Activated CD4-positive, alpha-beta T cell treated with anti-CD3 and anti-CD28 coated beads, Interleukin-2, amount 10 ng/mL, durations not matched to agents 7 days and 5 days (primary cell): ENCODE results near the gene NFIA. TPM values are rescaled to one million over a fixed set of nuclear protein-coding genes. Genes with fewer than 3 reads are reported as not detected.

Source experiments
- CTCF ChIA-PET: fragments of 350-600 bp; sonication (Branson Sonifier 250); formaldehyde crosslinking; loops from one replicate; lab custom pipeline; 2021; ENCODE audit warnings: antibody characterized with exemption; lab: Charles Lee
- POLR2A ChIA-PET: fragments of 350-600 bp; sonication (Branson Sonifier 250); formaldehyde crosslinking; loops from one replicate; lab custom pipeline; 2021; ENCODE audit warnings: antibody characterized with exemption; lab: Charles Lee
- DNase-seq: peaks from one replicate; pipeline ENCODE4 v3.0.0-alpha.2; 2020
- H3K27ac Mint-ChIP-seq: one replicate; pipeline ENCODE4 v1.8.0; 2021; ENCODE audit warnings: mild to moderate bottlenecking, moderate library complexity, mixed read lengths
- H3K27me3 Mint-ChIP-seq: one replicate; pipeline ENCODE4 v1.8.0; 2021; ENCODE audit warnings: mixed read lengths
- H3K36me3 Mint-ChIP-seq: one replicate; pipeline ENCODE4 v1.8.0; 2021; ENCODE audit warnings: low read depth, mixed read lengths
- H3K4me1 Mint-ChIP-seq: one replicate; pipeline ENCODE4 v1.8.0; 2021; ENCODE audit warnings: mixed read lengths
- H3K4me3 Mint-ChIP-seq: one replicate; pipeline ENCODE4 v1.8.0; 2021; ENCODE audit warnings: mild to moderate bottlenecking, moderate library complexity, mixed read lengths
- H3K9me3 Mint-ChIP-seq: one replicate; pipeline ENCODE4 v1.8.0; 2021; ENCODE audit warnings: mixed read lengths
- total RNA-seq, 2 experiments: library from RNA; stranded (reverse); gene quantifications; one replicate each; pipeline ENCODE4 v1.2.3, GENCODE V29; 2021

NFIA gene
- total RNA-seq, 2 experiments from 2014 or later, result 0.97 to 1.6 TPM

- peaks cover 2% of the 10 kb centered on the region for H3K9me3 Mint-ChIP-seq
- DNase-seq, result no peak
- no peak overlapping the region for H3K27ac Mint-ChIP-seq
- no peak overlapping the region for H3K4me3 Mint-ChIP-seq
- H3K4me1 Mint-ChIP-seq, result peaks cover 14% of the 10 kb centered on the region
- ChIA-PET CTCF (no interaction called here), POLR2A (no interaction called here)
- H3K27me3 Mint-ChIP-seq, result peaks cover 2% of the 10 kb centered on the region
- no peaks in the 10 kb centered on the region for H3K36me3 Mint-ChIP-seq
Measured at GRCh38 chr1:61299463-61299862, 217.1 kb downstream of the NFIA start.

- peaks cover 2% of the 10 kb centered on the region for H3K9me3 Mint-ChIP-seq
- H3K27me3 Mint-ChIP-seq, result peaks cover 4% of the 10 kb centered on the region
- H3K36me3 Mint-ChIP-seq, result no peaks in the 10 kb centered on the region
- peaks cover 14% of the 10 kb centered on the region for H3K4me1 Mint-ChIP-seq
- ChIA-PET CTCF (no interaction called here), POLR2A (no interaction called here)
- DNase-seq, result no peak
- no peak overlapping the region for H3K4me3 Mint-ChIP-seq
- no peak overlapping the region for H3K27ac Mint-ChIP-seq
Measured at GRCh38 chr1:61300899-61301298, 218.5 kb downstream of the NFIA start.

- ChIA-PET CTCF (interaction anchor here (0.6 to 1.9 kb wide), 6 partner anchors 8 to 252 kb away, joined by 3 to 6 read pairs (median 4); no protein-coding TSS in a partner anchor), POLR2A (no interaction called here)
- DNase-seq, result no peak
- Mint-ChIP-seq H3K27me3 (peaks cover 4% of the 10 kb centered on the region), H3K4me1 (peaks cover 14% of the 10 kb centered on the region), H3K4me3 (no peak overlapping the region), H3K9me3 (peaks cover 2% of the 10 kb centered on the region), H3K27ac (no peak overlapping the region), H3K36me3 (no peaks in the 10 kb centered on the region)
Measured at GRCh38 chr1:61301824-61302657, 219.7 kb downstream of the NFIA start.

- Mint-ChIP-seq H3K36me3 (no peaks in the 10 kb centered on the region), H3K4me1 (peaks cover 4% of the 10 kb centered on the region), H3K27ac (no peak overlapping the region), H3K4me3 (no peak overlapping the region), H3K27me3 (peaks cover 2% of the 10 kb centered on the region), H3K9me3 (peaks cover 2% of the 10 kb centered on the region)
- DNase-seq, result no peak
- ChIA-PET CTCF (no interaction called here), POLR2A (no interaction called here)
Measured at GRCh38 chr1:61307422-61308142, 225.2 kb downstream of the NFIA start.

GRCh38 chr1:61310057-61310456 lies 227.7 kb downstream of the NFIA start:
- POLR2A ChIA-PET, result no interaction called here
- Mint-ChIP-seq H3K27ac (no peak overlapping the region), H3K4me1 (no peaks in the 10 kb centered on the region), H3K36me3 (no peaks in the 10 kb centered on the region), H3K27me3 (no peaks in the 10 kb centered on the region), H3K9me3 (peaks cover 2% of the 10 kb centered on the region), H3K4me3 (no peak overlapping the region)
- CTCF ChIA-PET, result interaction anchor here (1.1 kb wide), 1 partner anchor 8 kb away, joined by 3 read pairs; no protein-coding TSS in a partner anchor
- DNase-seq, result no peak

GRCh38 chr1:61310538-61310937 lies 228.2 kb downstream of the NFIA start:
- ChIA-PET POLR2A (no interaction called here), CTCF (interaction anchor here (1.1 kb wide), 1 partner anchor 9 kb away, joined by 3 read pairs; no protein-coding TSS in a partner anchor)
- H3K27me3 Mint-ChIP-seq, result no peaks in the 10 kb centered on the region
- no peak overlapping the region for H3K27ac Mint-ChIP-seq
- H3K4me1 Mint-ChIP-seq, result no peaks in the 10 kb centered on the region
- H3K36me3 Mint-ChIP-seq, result no peaks in the 10 kb centered on the region
- H3K9me3 Mint-ChIP-seq, result peaks cover 4% of the 10 kb centered on the region
- no peak for DNase-seq
- no peak overlapping the region for H3K4me3 Mint-ChIP-seq

GRCh38 chr1:61313906-61314422 lies 231.6 kb downstream of the NFIA start:
- CTCF ChIA-PET, result interaction anchor here (0.7 to 1.0 kb wide), 2 partner anchors 12 to 73 kb away, joined by 3 to 4 read pairs; no protein-coding TSS in a partner anchor
- Mint-ChIP-seq H3K27ac (no peak overlapping the region), H3K9me3 (peaks cover 4% of the 10 kb centered on the region), H3K4me1 (peaks cover 7% of the 10 kb centered on the region), H3K36me3 (no peaks in the 10 kb centered on the region), H3K27me3 (peaks cover 1% of the 10 kb centered on the region), H3K4me3 (no peak overlapping the region)
- POLR2A ChIA-PET, result no interaction called here
- no peak for DNase-seq

- DNase-seq, result no peak
- POLR2A ChIA-PET, result no interaction called here
- CTCF ChIA-PET, result interaction anchor here (1.0 kb wide), 1 partner anchor 13 kb away, joined by 4 read pairs; no protein-coding TSS in a partner anchor
- Mint-ChIP-seq H3K4me1 (peaks cover 15% of the 10 kb centered on the region), H3K4me3 (no peak overlapping the region), H3K36me3 (no peaks in the 10 kb centered on the region), H3K27me3 (peaks cover 1% of the 10 kb centered on the region), H3K9me3 (peaks cover 4% of the 10 kb centered on the region), H3K27ac (no peak overlapping the region)
Measured at GRCh38 chr1:61315011-61315410, 232.7 kb downstream of the NFIA start.

- ChIA-PET POLR2A (no interaction called here), CTCF (no interaction called here)
- H3K4me3 Mint-ChIP-seq, result no peak overlapping the region
- peaks cover 15% of the 10 kb centered on the region for H3K4me1 Mint-ChIP-seq
- H3K9me3 Mint-ChIP-seq, result peaks cover 3% of the 10 kb centered on the region
- DNase-seq, result no peak
- no peak overlapping the region for H3K27ac Mint-ChIP-seq
- no peaks in the 10 kb centered on the region for H3K36me3 Mint-ChIP-seq
- H3K27me3 Mint-ChIP-seq, result peaks cover 1% of the 10 kb centered on the region
Measured at GRCh38 chr1:61316493-61316892, 234.1 kb downstream of the NFIA start.

GRCh38 chr1:61318319-61319125 lies 236.2 kb downstream of the NFIA start:
- H3K27ac Mint-ChIP-seq, result peak overlapping the region; percentile 19
- POLR2A ChIA-PET, result interaction anchor here (0.6 kb wide), 1 partner anchor 14 kb away, joined by 3 read pairs; no protein-coding TSS in a partner anchor
- H3K27me3 Mint-ChIP-seq, result peaks cover 1% of the 10 kb centered on the region
- H3K4me3 Mint-ChIP-seq, result no peak overlapping the region
- peaks cover 3% of the 10 kb centered on the region for H3K9me3 Mint-ChIP-seq
- H3K36me3 Mint-ChIP-seq, result no peaks in the 10 kb centered on the region
- CTCF ChIA-PET, result interaction anchor here (0.9 to 1.5 kb wide), 3 partner anchors 14 to 269 kb away, joined by 3 to 4 read pairs (median 4); no protein-coding TSS in a partner anchor
- H3K4me1 Mint-ChIP-seq, result peaks cover 15% of the 10 kb centered on the region
- peak; percentile 19 for DNase-seq

GRCh38 chr1:61320575-61320974 lies 238.2 kb downstream of the NFIA start:
- ChIA-PET CTCF (interaction anchor here (0.9 kb wide), 1 partner anchor 12 kb away, joined by 3 read pairs; no protein-coding TSS in a partner anchor), POLR2A (interaction anchor here (0.7 kb wide), 1 partner anchor 246 kb away, joined by 3 read pairs; no protein-coding TSS in a partner anchor)
- no peak overlapping the region for H3K27ac Mint-ChIP-seq

More at GRCh38 chr1:61320575-61320974, 238.2 kb downstream of the NFIA start:
- peaks cover 4% of the 10 kb centered on the region for H3K27me3 Mint-ChIP-seq
- no peaks in the 10 kb centered on the region for H3K9me3 Mint-ChIP-seq
- no peak overlapping the region for H3K4me3 Mint-ChIP-seq
- no peak for DNase-seq
- H3K36me3 Mint-ChIP-seq, result no peaks in the 10 kb centered on the region
- peaks cover 15% of the 10 kb centered on the region for H3K4me1 Mint-ChIP-seq
